Fibroblast of lung (primary cell): Measurements from ENCODE around the gene TMEM140.

ENCODE experiments used
- EZH2 ChIP-seq: IDR thresholded peaks from 2 replicates; pipeline ENCODE4 v1.5.1; 2012; ENCODE audit warnings: low read length, control low read depth, mild to moderate bottlenecking; ENCODE audit errors: missing control alignments
- TF ChIP-seq, protein P1 (sequence below), 2 donors: IDR thresholded peaks in 1 of 2; conservative IDR thresholded peaks in 1 of 2; 1 replicate in 1 of 2; 2 replicates in 1 of 2; pipeline ENCODE4 v1.5.1; 2011 to 2012; ENCODE audit warnings: low read length in 2 of 2, control low read depth in 1 of 2, inconsistent platforms in 1 of 2, low read depth in 1 of 2, mild to moderate bottlenecking in 1 of 2

DNA sequence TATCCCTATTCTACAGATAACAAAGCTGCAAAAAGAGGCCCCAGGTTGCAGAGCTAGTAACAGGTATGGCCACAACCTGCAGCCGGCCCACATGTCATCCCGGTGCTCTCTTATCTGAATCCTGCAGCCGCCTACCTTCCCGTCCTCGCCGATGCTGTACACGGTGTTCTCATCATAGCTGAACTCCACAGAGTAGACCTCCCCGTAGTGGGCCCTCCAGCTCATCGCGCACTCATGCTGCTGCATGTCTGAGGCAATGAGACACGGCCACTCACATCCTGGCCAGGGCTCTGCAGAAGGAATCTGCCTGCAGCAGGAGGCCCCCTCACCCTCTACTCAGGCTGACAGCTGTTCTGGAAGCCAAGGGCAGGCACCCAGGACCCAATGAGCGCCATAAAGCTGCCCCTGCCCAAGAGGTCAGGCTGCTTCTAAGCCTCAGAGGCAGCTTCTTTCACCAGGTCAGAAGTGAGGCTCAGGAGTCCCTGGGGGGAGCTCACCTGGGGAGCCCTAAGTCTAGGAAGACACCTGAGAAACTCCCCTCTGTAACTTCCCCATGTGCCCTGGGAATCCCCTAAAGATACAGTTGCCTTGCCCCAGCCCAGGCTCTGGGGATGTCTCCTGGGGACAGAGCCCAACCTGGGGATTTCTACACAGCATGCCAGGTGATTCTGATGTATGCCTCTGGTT lies 40.6 kb downstream of the TMEM140 start:
- TF ChIP-seq, protein P1, sequence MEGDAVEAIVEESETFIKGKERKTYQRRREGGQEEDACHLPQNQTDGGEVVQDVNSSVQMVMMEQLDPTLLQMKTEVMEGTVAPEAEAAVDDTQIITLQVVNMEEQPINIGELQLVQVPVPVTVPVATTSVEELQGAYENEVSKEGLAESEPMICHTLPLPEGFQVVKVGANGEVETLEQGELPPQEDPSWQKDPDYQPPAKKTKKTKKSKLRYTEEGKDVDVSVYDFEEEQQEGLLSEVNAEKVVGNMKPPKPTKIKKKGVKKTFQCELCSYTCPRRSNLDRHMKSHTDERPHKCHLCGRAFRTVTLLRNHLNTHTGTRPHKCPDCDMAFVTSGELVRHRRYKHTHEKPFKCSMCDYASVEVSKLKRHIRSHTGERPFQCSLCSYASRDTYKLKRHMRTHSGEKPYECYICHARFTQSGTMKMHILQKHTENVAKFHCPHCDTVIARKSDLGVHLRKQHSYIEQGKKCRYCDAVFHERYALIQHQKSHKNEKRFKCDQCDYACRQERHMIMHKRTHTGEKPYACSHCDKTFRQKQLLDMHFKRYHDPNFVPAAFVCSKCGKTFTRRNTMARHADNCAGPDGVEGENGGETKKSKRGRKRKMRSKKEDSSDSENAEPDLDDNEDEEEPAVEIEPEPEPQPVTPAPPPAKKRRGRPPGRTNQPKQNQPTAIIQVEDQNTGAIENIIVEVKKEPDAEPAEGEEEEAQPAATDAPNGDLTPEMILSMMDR (conservative IDR thresholded peaks at IDR 0.05 in 1 of 2, IDR thresholded peaks at IDR 0.05 in 1 of 2; ENCODE audit: low read depth in 1 of 2, low read length in 2 of 2): no peak
- TF ChIP-seq EZH2: no peak
